Panc1 (cell line): Measurements from ENCODE around the gene S1PR5. TPM values are rescaled to one million over a fixed set of nuclear protein-coding genes. Genes with fewer than 3 reads are reported as not detected.

ENCODE experiments used
- ATAC-seq: fragments of 200-7000 bp; cut with Tn5 transposase; 2 replicates; pipeline ENCODE4 v1.9.1; 2020; ENCODE audit warnings: mild to moderate bottlenecking, moderate library complexity
- BruUV-seq: library from RNA; stranded (reverse); fragments of 400-500 nt; replicated peaks from 2 replicates; lab custom pipeline; 2021; lab: Mats Ljungman, UMichigan
- CTCF ChIA-PET: fragments of 300-600 bp; sonication (Branson Sonifier 250); formaldehyde crosslinking; loops from one replicate; lab custom pipeline; 2022; ENCODE audit warnings: antibody characterized with exemption; lab: Charles Lee
- POLR2A ChIA-PET: fragments of 300-600 bp; sonication (Branson Sonifier 250); formaldehyde crosslinking; loops from one replicate; lab custom pipeline; 2022; ENCODE audit warnings: antibody characterized with exemption; lab: Charles Lee
- DNase-seq: peaks from one replicate; pipeline ENCODE4 v3.0.0-alpha.2; 2010; ENCODE audit warnings: low read depth, low spot score
- H3K27ac ChIP-seq: 2 replicates; pipeline ENCODE4 v1.5.1; 2011; ENCODE audit warnings: mild to moderate bottlenecking, low read length, inconsistent platforms
- H3K27me3 ChIP-seq: fragments of 200-500 bp; sonication (Bioruptor generic); 2 replicates; pipeline ENCODE4 v1.6.0; 2014; ENCODE audit warnings: low read length, inconsistent platforms; ENCODE audit not compliant: control insufficient read depth, insufficient read depth
- H3K36me3 ChIP-seq: fragments of 200-500 bp; sonication (Bioruptor generic); 2 replicates; pipeline ENCODE4 v1.5.1; 2014; ENCODE audit warnings: inconsistent platforms, mild to moderate bottlenecking, low read length, moderate library complexity; ENCODE audit not compliant: control insufficient read depth, insufficient read depth
- H3K4me1 ChIP-seq: 2 replicates; pipeline ENCODE4 v1.5.1; 2011; ENCODE audit warnings: inconsistent platforms, mild to moderate bottlenecking, low read length, moderate library complexity; ENCODE audit not compliant: control insufficient read depth, insufficient read depth
- H3K4me3 ChIP-seq, 2 experiments: 2 replicates each; pipeline ENCODE4 v1.5.1; 2011 to 2012; ENCODE audit warnings: low read depth in 2 of 2, low read length in 2 of 2, mild to moderate bottlenecking in 2 of 2, inconsistent platforms in 1 of 2, moderate library complexity in 1 of 2
- H3K9me3 ChIP-seq: fragments of 200-500 bp; sonication (Bioruptor generic); 2 replicates; pipeline ENCODE4 v1.5.1; 2014; ENCODE audit warnings: low read depth, mild to moderate bottlenecking, inconsistent platforms, low read length, moderate library complexity; ENCODE audit not compliant: control insufficient read depth, insufficient read depth
- CTCF ChIP-seq: fragments of 450-650 bp; IDR thresholded peaks from 2 replicates; pipeline ENCODE4 v1.5.1; 2017; ENCODE audit warnings: mild to moderate bottlenecking
- POLR2AphosphoS5 ChIP-seq: IDR thresholded peaks from 2 replicates; pipeline ENCODE4 v1.6.1; 2012; ENCODE audit warnings: mild to moderate bottlenecking, low read depth, low read length, moderate library complexity
- REST ChIP-seq, 2 experiments: IDR thresholded peaks; 2 replicates each; pipeline ENCODE4 v1.6.1; 2011 to 2012; ENCODE audit warnings: low read depth in 2 of 2, control low read depth in 1 of 2, low read length in 1 of 2, mild to moderate bottlenecking in 1 of 2, moderate library complexity in 1 of 2; ENCODE audit not compliant: insufficient read depth in 1 of 2
- SIN3A ChIP-seq: IDR thresholded peaks from 2 replicates; pipeline ENCODE4 v1.6.1; 2012; ENCODE audit warnings: low read depth, mild to moderate bottlenecking, low read length, moderate library complexity, borderline replicate concordance; ENCODE audit not compliant: insufficient read depth
- TCF7L2 ChIP-seq: IDR thresholded peaks from 2 replicates; pipeline ENCODE4 v1.6.1; 2011; ENCODE audit warnings: mild to moderate bottlenecking, low read depth, low read length, inconsistent platforms
- in situ Hi-C: cut with HindIII; loops from 2 replicates; pipeline ENCODE4 v1.10.0; 2016; ENCODE audit warnings: low sequenced_read_pairs, low pct_unique_long_range_greater_than_20kb
- intact Hi-C: fragments of 100-400 bp; cut with micrococcal nuclease; formaldehyde crosslinking; loops from one replicate; pipeline ENCODE4 v1.10.0; 2022; ENCODE audit not compliant: unreplicated experiment
- total RNA-seq: library from RNA; stranded (reverse); gene quantifications from one replicate; pipeline ENCODE4 v1.2.1, GENCODE V29; 2021; ENCODE audit not compliant: unreplicated experiment

The S1PR5 gene
- total RNA-seq, 1 experiment from 2014 or later: 3.4 TPM

- ChIA-PET POLR2A (no interaction called here), CTCF (no interaction called here)
- Histone ChIP-seq H3K9me3 (no peaks in the 10 kb centered on the region), H3K27me3 (no peaks in the 10 kb centered on the region), H3K4me1 (no peaks in the 10 kb centered on the region), H3K36me3 (no peaks in the 10 kb centered on the region), H3K27ac (no peak overlapping the region), H3K4me3 (no peak overlapping the region)
- intact Hi-C loops (no loop called here), in situ Hi-C loops (no loop called here)
- no TSS peak for BruUV-seq
- peak; percentile 39; the same call in 1 of the 2 replicates for ATAC-seq
- DNase-seq: no peak
- TF ChIP-seq CTCF: peak; percentile 89
- no peak for TF ChIP-seq TCF7L2
Observed at GRCh38 chr19:10510301-10510802, 6.9 kb downstream of the S1PR5 start.

- ChIA-PET POLR2A (no interaction called here), CTCF (interaction anchor here (0.7 kb wide), 1 partner anchor 23 kb away, joined by 5 read pairs; no protein-coding TSS in a partner anchor)
- H3K4me3 ChIP-seq: no peak overlapping the region
- in situ Hi-C loops (no loop called here), intact Hi-C loops (no loop called here)
- no peak for ATAC-seq
- TF ChIP-seq POLR2AphosphoS5: no peak
- TF ChIP-seq SIN3A: no peak
- no peak for TF ChIP-seq TCF7L2
- TF ChIP-seq REST (IDR thresholded peaks at IDR 0.05; ENCODE audit: insufficient read depth in 1 of 2, low read depth in 2 of 2, low read length in 1 of 2): no peak
- no peak for TF ChIP-seq CTCF
- no peaks in the 10 kb centered on the region for H3K27me3 ChIP-seq
- BruUV-seq: no TSS peak
- no peaks in the 10 kb centered on the region for H3K36me3 ChIP-seq
- DNase-seq: no peak
- H3K27ac ChIP-seq: no peak overlapping the region
- H3K4me1 ChIP-seq: no peaks in the 10 kb centered on the region
- H3K9me3 ChIP-seq: no peaks in the 10 kb centered on the region
Observed at GRCh38 chr19:10508707-10509106, 8.5 kb downstream of the S1PR5 start.
